Stimulated activated CD8-positive, alpha-beta memory T cell treated with anti-CD3 and anti-CD28 coated beads, Interleukin-7, amount 100 ng/mL, for 1 hour (primary cell): ENCODE data around the gene CD79B.
"Not testable (repeated sequence)": the region's sequence is repeated elsewhere in the genome, so short reads cannot be mapped to it uniquely, and the experiment has no call there.

Experiments
- DNase-seq, 2 donors: peaks; one replicate each; pipeline ENCODE4 v3.0.0-alpha.2; 2020; ENCODE audit warnings: low read depth in 2 of 2

Gene CD79B

DNA sequence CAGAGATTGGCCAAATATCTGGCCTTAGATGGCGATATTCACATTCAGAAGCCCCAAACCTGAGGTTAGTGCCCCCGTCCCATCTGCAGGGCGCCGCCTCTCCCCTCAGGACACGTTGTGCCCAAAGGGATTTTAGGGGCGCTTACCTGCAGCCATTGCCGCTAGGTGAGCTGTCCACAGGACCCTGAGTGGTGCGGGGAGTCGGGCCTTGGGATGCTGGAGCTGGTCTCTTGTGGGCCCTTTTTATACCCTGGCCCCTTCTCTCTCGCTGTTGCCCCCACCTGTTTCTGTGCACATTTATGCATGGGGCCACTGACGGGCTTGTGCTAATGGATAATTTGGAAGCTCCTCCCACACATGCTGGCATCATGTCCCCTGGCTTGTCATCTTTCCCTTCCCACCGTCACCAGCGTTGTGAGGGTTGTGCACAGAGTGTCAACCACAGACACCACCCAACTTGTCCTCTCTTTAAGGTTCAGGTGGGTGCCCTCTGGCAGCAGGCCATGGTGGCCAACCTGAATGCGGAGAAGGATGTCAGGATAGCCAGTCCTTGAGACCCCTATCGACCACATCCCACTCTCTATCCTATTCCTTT is 21.0 kb downstream of the CD79B start, which contains the start of gene CSHL1:
Gene CSHL1, minus strand, starts transcription at position 218 of the 595 bp plus-strand sequence. Its CDS starts 62 bp downstream, at position 156.
- DNase-seq = no peak

DNA sequence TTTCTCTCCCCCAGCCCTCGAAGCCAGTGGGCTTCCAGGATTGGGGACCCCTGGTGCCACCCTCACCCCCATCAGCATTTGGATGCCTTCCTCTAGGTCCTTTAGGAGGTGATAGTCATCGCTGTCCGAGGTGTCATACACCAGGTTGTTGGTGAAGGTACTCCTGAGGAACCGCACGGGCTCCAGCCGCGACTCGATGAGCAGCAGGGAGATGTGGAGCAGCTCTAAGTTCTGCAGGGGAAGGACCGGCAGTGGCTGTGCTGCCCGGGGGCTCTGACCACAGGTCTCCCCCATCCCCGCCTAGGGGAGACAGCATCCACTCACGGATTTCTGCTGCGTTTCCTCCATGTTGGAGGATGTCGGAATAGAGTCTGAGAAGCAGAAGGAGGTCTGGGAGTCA is 22.0 kb downstream of the CD79B start:
- no peak for DNase-seq

- DNase-seq = not testable (repeated sequence)
Measured at GRCh38 chr17:63909586-63909985, 22.5 kb downstream of the CD79B start.

DNA sequence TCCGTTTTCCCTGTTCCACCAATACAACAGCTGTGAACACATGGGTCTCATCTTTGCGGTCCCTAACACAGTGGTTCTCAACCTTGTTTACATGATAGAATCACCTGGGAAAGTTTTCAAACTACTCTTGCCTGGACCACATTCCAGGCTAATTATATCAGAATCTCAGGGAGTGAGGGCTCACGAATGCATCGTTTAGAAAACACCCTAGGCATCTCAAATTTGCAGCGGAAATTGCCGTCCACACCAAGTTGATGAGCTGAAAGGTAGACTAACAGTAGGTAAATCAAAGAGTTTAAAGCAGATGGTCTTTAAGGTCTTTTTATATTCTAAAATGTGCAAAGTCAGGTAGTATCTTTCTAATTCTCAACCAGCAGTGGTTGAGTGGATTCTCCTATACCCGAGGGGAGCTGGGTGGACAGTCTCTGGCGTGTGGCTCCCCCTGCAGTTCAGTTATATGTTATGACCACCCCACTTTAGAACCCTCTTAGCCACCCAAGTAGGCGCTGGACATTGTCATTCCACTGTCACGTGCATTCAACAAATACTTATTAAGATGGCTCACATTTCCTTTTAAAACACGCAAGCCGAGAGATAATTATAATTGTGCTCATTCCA is 24.9 kb downstream of the CD79B start:
- DNase-seq = not testable (repeated sequence)

GRCh38 chr17:63904796-63905195 is 27.3 kb downstream of the CD79B start:
- DNase-seq = not testable (repeated sequence)

DNA sequence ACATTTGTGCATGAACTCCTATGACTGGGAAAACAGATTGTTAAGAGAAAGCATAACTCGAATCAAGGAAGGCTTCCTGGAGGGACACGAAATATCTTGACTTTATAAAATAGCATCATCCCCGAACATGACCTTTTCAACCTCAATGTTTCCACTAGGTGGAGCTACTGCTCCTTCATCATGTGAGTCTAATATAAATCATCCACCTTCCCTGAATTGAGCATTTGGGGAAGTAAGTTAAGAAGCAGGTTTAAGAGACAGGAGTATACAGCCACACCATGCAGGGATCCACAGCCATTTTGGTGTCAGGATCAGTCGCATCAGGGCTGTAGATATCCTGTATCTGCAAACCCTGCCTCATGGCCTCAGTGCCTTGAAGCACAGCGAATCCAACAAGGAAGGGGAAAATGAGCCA is 28.3 kb downstream of the CD79B start:
- not testable (repeated sequence) for DNase-seq

GRCh38 chr17:63901971-63902370 is 30.2 kb downstream of the CD79B start:
- DNase-seq = not testable (repeated sequence)

GRCh38 chr17:63898899-63899798 is 33.0 kb downstream of the CD79B start:
- DNase-seq = not testable (repeated sequence)

- DNase-seq = not testable (repeated sequence)
Measured at GRCh38 chr17:63896524-63897354, 35.4 kb downstream of the CD79B start, which contains the start of gene CSH1. Gene CSH1, minus strand, starts transcription at chr17:63896574. Its CDS starts 63 bp downstream, at chr17:63896511.

DNA sequence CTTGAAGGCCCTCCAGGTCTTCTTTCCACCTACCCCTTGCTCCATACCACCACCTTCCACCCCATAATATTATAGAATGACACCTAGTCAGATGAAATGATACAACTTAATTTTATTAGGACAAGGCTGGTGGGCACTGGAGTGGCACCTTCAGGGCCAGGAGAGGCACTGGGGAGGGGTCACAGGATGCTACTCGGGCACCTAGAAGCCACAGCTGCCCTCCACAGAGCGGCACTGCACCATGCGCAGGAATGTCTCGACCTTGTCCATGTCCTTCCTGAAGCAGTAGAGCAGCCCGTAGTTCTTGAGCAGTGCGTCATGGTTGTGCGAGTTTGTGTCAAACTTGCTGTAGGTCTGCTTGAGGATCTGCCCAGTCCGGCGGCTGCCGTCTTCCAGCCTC is 37.3 kb downstream of the CD79B start:
- not testable (repeated sequence) for DNase-seq

DNA sequence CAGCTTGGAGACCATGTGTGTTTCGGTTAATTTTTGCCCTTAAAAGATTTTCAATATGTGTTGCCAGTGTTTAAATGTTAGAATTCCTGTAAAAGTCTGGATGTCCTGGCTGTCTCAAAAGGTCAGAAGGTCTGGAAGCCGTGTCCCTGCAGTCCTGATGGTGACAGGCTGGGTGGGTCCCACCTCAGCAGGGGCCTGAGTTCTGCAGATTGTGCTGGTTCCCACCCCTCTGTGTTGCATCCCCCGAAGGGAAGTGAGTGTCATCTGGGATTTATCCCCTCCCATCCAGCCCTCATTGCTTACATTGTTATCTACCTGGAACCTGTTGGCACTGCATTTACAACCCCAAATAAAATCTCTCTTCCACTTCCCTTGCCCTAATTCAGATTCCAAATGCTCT is 38.1 kb downstream of the CD79B start:
- DNase-seq = not testable (repeated sequence)

DNA sequence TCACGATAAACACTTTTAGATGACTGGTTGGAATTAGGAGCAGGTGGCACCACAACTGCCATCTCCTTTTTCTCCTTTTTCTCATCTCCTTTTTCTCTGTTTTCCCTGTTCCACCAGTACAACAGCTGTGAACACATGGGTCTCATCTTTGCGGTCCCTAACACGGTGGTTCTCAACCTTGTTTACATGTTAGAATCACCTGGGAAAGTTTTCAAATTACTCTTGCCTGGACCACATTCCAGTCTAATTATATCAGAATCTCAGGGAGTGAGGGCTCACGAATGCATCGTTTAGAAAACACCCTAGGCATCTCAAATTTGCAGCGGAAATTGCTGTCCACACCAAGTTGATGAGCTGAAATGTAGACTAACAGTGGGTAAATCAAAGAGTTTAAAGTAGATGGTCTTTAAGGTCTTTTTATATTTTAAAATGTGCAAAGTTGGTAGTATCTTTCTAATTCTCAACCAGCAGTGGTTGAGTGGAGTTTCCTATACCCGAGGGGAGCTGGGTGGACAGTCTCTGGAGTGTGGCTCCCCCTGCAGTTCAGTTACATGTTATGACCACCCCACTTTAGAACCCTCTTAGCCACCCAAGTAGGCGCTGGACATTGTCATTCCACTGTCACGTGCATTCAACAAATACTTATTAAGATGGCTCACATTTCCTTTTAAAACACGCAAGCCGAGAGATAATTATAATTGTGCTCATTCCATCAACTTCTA is 39.7 kb downstream of the CD79B start:
- not testable (repeated sequence) for DNase-seq

DNA sequence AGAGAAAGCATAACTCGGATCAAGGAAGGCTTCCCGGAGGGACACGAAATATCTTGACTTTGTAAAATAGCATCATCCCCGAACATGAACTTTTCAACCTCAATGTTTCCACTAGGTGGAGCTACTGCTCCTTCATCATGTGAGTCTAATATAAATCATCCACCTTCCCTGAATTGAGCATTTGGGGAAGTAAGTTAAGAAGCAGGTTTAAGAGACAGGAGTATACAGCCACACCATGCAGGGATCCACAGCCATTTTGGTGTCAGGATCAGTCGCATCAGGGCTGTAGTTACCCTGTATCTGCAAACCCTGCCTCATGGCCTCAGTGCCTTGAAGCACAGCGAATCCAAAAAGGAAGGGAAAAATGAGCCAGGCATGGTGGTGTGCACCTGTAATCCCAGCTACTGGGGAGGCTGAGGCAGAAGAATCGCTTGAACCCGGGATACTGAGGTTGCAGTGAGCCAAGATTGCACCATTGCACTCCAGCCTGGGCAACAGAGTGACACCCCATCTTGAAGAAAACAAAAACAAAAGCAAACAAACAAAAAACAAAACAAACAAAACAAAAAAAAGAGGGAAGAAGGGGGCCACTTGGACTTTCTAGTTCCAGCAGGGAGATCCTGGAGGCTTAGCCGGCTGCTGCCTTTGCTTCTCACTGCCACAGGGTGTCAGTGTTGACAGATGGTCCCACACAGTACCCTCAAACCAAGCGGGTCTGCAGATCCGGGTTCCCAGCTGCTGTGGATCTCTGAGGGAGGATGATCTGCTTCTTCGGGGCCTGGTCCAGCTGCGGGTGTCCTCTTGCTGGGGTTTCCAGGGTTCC is 42.9 kb downstream of the CD79B start:
- DNase-seq = not testable (repeated sequence)

DNA sequence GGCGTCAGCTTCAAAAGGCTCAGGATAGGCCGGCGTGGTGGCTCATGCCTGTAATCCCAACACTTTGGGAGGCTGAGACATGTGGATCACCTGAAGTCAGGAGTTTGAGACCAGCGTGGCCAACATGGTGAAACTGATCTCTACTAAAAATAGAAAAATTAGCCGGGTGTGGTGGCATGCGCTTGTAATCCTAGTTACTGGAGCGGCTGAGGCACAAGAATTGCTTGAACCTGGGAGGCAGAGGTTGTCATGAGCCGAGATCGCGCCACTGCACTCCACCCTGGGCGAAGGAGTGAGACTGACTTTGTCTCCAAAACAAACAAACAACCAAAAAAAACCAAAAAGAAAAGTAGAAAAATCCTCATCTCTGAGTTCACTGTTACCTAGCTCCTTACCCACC is 47.0 kb downstream of the CD79B start:
- DNase-seq = not testable (repeated sequence)

- not testable (repeated sequence) for DNase-seq
Measured at GRCh38 chr17:63882626-63883126, 49.5 kb downstream of the CD79B start.

- DNase-seq = peak in 1 of 2 donors; percentile 41
Measured at GRCh38 chr17:63881935-63882601, 50.1 kb downstream of the CD79B start, which contains the start of gene GH2. Gene GH2, minus strand, starts transcription at chr17:63881944. Its CDS starts 143 bp downstream, at chr17:63881801.

- DNase-seq = not testable (repeated sequence)
Measured at GRCh38 chr17:63881337-63881736, 50.8 kb downstream of the CD79B start.

GRCh38 chr17:63880706-63881105 is 51.4 kb downstream of the CD79B start:
- DNase-seq = no peak
